Breast epithelium (tissue), 3 donors: ENCODE measurements around the gene PBX4.

ENCODE experiments used
- POLR2AphosphoS5 ChIP-seq, 3 donors: sonication (generic); formaldehyde crosslinking; IDR thresholded peaks; one replicate each; pipeline ENCODE4 v1.6.1; 2017; ENCODE audit warnings: antibody characterized with exemption in 3 of 3
- TF ChIP-seq, protein P1 (sequence below), 3 donors: fragments of 450-650 bp; IDR thresholded peaks; one replicate each; pipeline ENCODE4 v1.5.1; 2016 to 2017; ENCODE audit warnings: antibody characterized with exemption in 3 of 3, mild to moderate bottlenecking in 3 of 3, moderate library complexity in 3 of 3

DNA sequence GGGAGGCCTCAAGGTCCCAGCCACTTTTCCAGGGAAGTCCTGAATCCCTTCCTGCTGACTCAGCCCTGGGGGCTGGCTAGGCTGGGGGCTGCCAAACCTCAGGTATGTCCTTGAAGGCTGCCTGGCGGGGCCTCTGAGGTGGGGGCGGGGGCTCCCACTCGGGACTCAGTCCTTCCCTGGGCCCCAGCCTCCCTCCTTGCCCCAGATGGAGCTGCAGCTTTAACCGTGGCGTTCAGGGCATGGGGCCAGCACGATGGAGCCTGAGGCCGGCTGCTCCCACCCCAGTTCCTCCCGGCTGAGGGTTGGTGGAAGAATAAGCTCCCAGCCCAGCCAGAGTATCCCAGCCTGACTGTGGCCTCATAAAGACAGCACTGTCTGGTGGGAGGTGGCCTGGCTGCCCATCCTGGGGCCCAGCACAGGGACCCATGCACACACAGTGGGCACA, 68.0 kb downstream of the PBX4 start:
- TF ChIP-seq, protein P1, sequence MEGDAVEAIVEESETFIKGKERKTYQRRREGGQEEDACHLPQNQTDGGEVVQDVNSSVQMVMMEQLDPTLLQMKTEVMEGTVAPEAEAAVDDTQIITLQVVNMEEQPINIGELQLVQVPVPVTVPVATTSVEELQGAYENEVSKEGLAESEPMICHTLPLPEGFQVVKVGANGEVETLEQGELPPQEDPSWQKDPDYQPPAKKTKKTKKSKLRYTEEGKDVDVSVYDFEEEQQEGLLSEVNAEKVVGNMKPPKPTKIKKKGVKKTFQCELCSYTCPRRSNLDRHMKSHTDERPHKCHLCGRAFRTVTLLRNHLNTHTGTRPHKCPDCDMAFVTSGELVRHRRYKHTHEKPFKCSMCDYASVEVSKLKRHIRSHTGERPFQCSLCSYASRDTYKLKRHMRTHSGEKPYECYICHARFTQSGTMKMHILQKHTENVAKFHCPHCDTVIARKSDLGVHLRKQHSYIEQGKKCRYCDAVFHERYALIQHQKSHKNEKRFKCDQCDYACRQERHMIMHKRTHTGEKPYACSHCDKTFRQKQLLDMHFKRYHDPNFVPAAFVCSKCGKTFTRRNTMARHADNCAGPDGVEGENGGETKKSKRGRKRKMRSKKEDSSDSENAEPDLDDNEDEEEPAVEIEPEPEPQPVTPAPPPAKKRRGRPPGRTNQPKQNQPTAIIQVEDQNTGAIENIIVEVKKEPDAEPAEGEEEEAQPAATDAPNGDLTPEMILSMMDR (IDR thresholded peaks at IDR 0.05), result no peak
- TF ChIP-seq POLR2AphosphoS5 (IDR thresholded peaks at IDR 0.05), result no peak
